ENCODE data around the gene UBE2H. TPM values are rescaled to one million over a fixed set of nuclear protein-coding genes. Genes with fewer than 3 reads are reported as not detected.

UBE2H gene
- total RNA-seq, 1 donor from 2014 or later: 99.1 TPM

- no peaks in the 10 kb centered on the region for H3K9me3 Mint-ChIP-seq (ENCODE audit: low read depth)
- no peak overlapping the region for H3K27ac Mint-ChIP-seq
- DNase-seq (ENCODE audit: low spot score, unreplicated experiment): no peak
- no peaks in the 10 kb centered on the region for H3K36me3 Mint-ChIP-seq (ENCODE audit: insufficient read depth)
- no peaks in the 10 kb centered on the region for H3K4me1 Mint-ChIP-seq (ENCODE audit: low read depth)
- peaks cover 64% of the 10 kb centered on the region for H3K27me3 Mint-ChIP-seq
- no peak overlapping the region for H3K4me3 Mint-ChIP-seq (ENCODE audit: low read depth)
- no peak for TF ChIP-seq CTCF (IDR thresholded peaks at IDR 0.05; ENCODE audit: unreplicated experiment)
These were observed 162.6 kb downstream of the UBE2H start for GRCh38 chr7:129790136-129790535.

- H3K27me3 Mint-ChIP-seq: peaks cover 68% of the 10 kb centered on the region
- no peak overlapping the region for H3K27ac Mint-ChIP-seq
- H3K36me3 Mint-ChIP-seq (ENCODE audit: insufficient read depth): no peaks in the 10 kb centered on the region
These were observed 163.1 kb downstream of the UBE2H start for GRCh38 chr7:129789652-129790051.

GRCh38 chr7:129789000-129789399 is 163.8 kb downstream of the UBE2H start:
- no peak overlapping the region for H3K4me3 Mint-ChIP-seq (ENCODE audit: low read depth)
- DNase-seq (ENCODE audit: low spot score, unreplicated experiment): no peak
- TF ChIP-seq CTCF (IDR thresholded peaks at IDR 0.05; ENCODE audit: unreplicated experiment): no peak
- H3K36me3 Mint-ChIP-seq (ENCODE audit: insufficient read depth): no peaks in the 10 kb centered on the region
- no peaks in the 10 kb centered on the region for H3K4me1 Mint-ChIP-seq (ENCODE audit: low read depth)
- no peaks in the 10 kb centered on the region for H3K9me3 Mint-ChIP-seq (ENCODE audit: low read depth)
- H3K27me3 Mint-ChIP-seq: peaks cover 67% of the 10 kb centered on the region
- no peak overlapping the region for H3K27ac Mint-ChIP-seq

More at GRCh38 chr7:129789652-129790051, 163.1 kb downstream of the UBE2H start:
- no peaks in the 10 kb centered on the region for H3K4me1 Mint-ChIP-seq (ENCODE audit: low read depth)
- no peak for DNase-seq (ENCODE audit: low spot score, unreplicated experiment)
- H3K9me3 Mint-ChIP-seq (ENCODE audit: low read depth): no peaks in the 10 kb centered on the region
- H3K4me3 Mint-ChIP-seq (ENCODE audit: low read depth): no peak overlapping the region
- TF ChIP-seq CTCF (IDR thresholded peaks at IDR 0.05; ENCODE audit: unreplicated experiment): no peak

GRCh38 chr7:129786825-129787563 is 165.8 kb downstream of the UBE2H start:
- Mint-ChIP-seq H3K27me3 (peaks cover 80% of the 10 kb centered on the region), H3K4me1 (ENCODE audit: low read depth) (peaks cover 4% of the 10 kb centered on the region)

More at GRCh38 chr7:129786825-129787563, 165.8 kb downstream of the UBE2H start:
- no peak for TF ChIP-seq CTCF (IDR thresholded peaks at IDR 0.05; ENCODE audit: unreplicated experiment)
- H3K27ac Mint-ChIP-seq: no peak overlapping the region
- H3K9me3 Mint-ChIP-seq (ENCODE audit: low read depth): no peaks in the 10 kb centered on the region
- no peak for DNase-seq (ENCODE audit: low spot score, unreplicated experiment)
- no peak overlapping the region for H3K4me3 Mint-ChIP-seq (ENCODE audit: low read depth)
- no peaks in the 10 kb centered on the region for H3K36me3 Mint-ChIP-seq (ENCODE audit: insufficient read depth)

All from progenitor cell of endocrine pancreas (in vitro differentiated cells).